ENCODE measurements around the gene ZNF710. TPM values are rescaled to one million over a fixed set of nuclear protein-coding genes. Genes with fewer than 3 reads are reported as not detected.

Gene ZNF710
- total and polyA plus RNA-seq, 2 experiments from 2014 or later, result 15.9 to 18.2 TPM

DNA sequence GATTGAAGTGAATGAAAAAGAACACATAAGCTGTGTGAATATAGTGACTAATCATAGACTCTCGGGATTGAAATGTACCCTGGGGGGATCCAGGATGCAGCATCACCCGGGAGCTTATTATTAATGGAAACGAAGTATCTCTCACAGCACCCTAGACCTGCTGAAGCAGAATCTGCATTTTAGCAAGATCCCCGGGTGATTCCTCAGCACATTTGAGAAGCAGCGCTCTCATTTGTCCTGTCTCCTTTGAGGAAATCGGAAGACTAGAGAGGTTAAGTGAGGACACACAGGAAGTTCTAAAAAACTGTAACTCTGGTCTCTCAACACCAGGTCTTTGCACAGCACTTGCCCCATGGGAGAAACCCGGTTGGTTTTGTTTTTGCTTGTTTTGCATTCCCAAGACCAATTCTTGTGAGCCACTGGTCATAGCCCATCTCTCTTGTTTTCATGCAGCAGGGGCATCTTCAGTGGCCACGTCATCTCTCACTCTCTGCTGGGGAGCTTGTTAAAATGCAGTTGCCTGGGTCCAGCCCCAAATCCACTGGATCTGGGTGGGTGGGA, 30.2 kb downstream of the ZNF710 start:
- peaks cover 23% of the 10 kb centered on the region for H3K79me2 ChIP-seq (replicated peaks; ENCODE audit: insufficient read depth)
- DNase-seq (ENCODE audit: low spot score) (no peak), ATAC-seq (peak; percentile 64)
- Mint-ChIP-seq H3K27me3 (ENCODE audit: insufficient read depth, low read depth, poor library complexity) (peaks cover 3% of the 10 kb centered on the region), H3K36me3 (ENCODE audit: low read depth) (no peaks in the 10 kb centered on the region), H3K9me3 (no peaks in the 10 kb centered on the region; the same call in 2 of the 3 replicates), H3K4me3 (no peak overlapping the region), H3K27ac (no peak overlapping the region), H3K4me1 (peaks cover 37% of the 10 kb centered on the region)
- peak overlapping the region; percentile 45; the same call in 1 of the 2 replicates for H3K4me2 ChIP-seq
- H2AFZ ChIP-seq, result no peak overlapping the region
- 0 out of 2 replicates have a peak overlapping the region, but pooled peaks have one; percentile 15 for H3K27ac ChIP-seq (ENCODE audit: low read depth)
- TF ChIP-seq CREB1 (CRISPR knock-in tag; IDR thresholded peaks at IDR 0.05; ENCODE audit: low read depth), result no peak
- no peak for TF ChIP-seq JUNB (IDR thresholded peaks at IDR 0.05; ENCODE audit: unreplicated experiment)
- TF ChIP-seq EZH2phosphoT487 (IDR thresholded peaks at IDR 0.05; ENCODE audit: unreplicated experiment), result no peak
- TF ChIP-seq ZNF114 (CRISPR knock-in tag; IDR thresholded peaks at IDR 0.05), result no peak
- TF ChIP-seq, protein P1, sequence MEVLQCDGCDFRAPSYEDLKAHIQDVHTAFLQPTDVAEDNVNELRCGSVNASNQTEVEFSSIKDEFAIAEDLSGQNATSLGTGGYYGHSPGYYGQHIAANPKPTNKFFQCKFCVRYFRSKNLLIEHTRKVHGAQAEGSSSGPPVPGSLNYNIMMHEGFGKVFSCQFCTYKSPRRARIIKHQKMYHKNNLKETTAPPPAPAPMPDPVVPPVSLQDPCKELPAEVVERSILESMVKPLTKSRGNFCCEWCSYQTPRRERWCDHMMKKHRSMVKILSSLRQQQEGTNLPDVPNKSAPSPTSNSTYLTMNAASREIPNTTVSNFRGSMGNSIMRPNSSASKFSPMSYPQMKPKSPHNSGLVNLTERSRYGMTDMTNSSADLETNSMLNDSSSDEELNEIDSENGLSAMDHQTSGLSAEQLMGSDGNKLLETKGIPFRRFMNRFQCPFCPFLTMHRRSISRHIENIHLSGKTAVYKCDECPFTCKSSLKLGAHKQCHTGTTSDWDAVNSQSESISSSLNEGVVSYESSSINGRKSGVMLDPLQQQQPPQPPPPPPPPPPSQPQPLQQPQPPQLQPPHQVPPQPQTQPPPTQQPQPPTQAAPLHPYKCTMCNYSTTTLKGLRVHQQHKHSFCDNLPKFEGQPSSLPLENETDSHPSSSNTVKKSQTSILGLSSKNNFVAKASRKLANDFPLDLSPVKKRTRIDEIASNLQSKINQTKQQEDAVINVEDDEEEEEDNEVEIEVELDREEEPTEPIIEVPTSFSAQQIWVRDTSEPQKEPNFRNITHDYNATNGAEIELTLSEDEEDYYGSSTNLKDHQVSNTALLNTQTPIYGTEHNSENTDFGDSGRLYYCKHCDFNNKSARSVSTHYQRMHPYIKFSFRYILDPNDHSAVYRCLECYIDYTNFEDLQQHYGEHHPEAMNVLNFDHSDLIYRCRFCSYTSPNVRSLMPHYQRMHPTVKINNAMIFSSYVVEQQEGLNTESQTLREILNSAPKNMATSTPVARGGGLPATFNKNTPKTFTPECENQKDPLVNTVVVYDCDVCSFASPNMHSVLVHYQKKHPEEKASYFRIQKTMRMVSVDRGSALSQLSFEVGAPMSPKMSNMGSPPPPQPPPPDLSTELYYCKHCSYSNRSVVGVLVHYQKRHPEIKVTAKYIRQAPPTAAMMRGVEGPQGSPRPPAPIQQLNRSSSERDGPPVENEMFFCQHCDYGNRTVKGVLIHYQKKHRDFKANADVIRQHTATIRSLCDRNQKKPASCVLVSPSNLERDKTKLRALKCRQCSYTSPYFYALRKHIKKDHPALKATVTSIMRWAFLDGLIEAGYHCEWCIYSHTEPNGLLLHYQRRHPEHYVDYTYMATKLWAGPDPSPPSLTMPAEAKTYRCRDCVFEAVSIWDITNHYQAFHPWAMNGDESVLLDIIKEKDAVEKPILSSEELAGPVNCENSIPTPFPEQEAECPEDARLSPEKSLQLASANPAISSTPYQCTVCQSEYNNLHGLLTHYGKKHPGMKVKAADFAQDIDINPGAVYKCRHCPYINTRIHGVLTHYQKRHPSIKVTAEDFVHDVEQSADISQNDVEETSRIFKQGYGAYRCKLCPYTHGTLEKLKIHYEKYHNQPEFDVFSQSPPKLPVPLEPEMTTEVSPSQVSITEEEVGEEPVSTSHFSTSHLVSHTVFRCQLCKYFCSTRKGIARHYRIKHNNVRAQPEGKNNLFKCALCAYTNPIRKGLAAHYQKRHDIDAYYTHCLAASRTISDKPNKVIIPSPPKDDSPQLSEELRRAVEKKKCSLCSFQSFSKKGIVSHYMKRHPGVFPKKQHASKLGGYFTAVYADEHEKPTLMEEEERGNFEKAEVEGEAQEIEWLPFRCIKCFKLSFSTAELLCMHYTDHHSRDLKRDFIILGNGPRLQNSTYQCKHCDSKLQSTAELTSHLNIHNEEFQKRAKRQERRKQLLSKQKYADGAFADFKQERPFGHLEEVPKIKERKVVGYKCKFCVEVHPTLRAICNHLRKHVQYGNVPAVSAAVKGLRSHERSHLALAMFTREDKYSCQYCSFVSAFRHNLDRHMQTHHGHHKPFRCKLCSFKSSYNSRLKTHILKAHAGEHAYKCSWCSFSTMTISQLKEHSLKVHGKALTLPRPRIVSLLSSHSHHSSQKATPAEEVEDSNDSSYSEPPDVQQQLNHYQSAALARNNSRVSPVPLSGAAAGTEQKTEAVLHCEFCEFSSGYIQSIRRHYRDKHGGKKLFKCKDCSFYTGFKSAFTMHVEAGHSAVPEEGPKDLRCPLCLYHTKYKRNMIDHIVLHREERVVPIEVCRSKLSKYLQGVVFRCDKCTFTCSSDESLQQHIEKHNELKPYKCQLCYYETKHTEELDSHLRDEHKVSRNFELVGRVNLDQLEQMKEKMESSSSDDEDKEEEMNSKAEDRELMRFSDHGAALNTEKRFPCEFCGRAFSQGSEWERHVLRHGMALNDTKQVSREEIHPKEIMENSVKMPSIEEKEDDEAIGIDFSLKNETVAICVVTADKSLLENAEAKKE (CRISPR knock-in tag; IDR thresholded peaks at IDR 0.05), result no peak
- no peak for TF ChIP-seq ZNF331 (CRISPR knock-in tag; IDR thresholded peaks at IDR 0.05; ENCODE audit: low read depth)
- TF ChIP-seq, protein P2, sequence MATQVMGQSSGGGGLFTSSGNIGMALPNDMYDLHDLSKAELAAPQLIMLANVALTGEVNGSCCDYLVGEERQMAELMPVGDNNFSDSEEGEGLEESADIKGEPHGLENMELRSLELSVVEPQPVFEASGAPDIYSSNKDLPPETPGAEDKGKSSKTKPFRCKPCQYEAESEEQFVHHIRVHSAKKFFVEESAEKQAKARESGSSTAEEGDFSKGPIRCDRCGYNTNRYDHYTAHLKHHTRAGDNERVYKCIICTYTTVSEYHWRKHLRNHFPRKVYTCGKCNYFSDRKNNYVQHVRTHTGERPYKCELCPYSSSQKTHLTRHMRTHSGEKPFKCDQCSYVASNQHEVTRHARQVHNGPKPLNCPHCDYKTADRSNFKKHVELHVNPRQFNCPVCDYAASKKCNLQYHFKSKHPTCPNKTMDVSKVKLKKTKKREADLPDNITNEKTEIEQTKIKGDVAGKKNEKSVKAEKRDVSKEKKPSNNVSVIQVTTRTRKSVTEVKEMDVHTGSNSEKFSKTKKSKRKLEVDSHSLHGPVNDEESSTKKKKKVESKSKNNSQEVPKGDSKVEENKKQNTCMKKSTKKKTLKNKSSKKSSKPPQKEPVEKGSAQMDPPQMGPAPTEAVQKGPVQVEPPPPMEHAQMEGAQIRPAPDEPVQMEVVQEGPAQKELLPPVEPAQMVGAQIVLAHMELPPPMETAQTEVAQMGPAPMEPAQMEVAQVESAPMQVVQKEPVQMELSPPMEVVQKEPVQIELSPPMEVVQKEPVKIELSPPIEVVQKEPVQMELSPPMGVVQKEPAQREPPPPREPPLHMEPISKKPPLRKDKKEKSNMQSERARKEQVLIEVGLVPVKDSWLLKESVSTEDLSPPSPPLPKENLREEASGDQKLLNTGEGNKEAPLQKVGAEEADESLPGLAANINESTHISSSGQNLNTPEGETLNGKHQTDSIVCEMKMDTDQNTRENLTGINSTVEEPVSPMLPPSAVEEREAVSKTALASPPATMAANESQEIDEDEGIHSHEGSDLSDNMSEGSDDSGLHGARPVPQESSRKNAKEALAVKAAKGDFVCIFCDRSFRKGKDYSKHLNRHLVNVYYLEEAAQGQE (IDR thresholded peaks at IDR 0.05; ENCODE audit: unreplicated experiment), result no peak
- TF ChIP-seq NANOG (IDR thresholded peaks at IDR 0.05; ENCODE audit: borderline replicate concordance), result no peak
- no peaks in the 10 kb centered on the region for H3K9me2 ChIP-seq (ENCODE audit: insufficient read depth)
- no peaks in the 10 kb centered on the region for H3K27me3 ChIP-seq (ENCODE audit: insufficient read depth)
- no peaks in the 10 kb centered on the region for H3K36me3 ChIP-seq (ENCODE audit: insufficient read depth)
- peaks cover 27% of the 10 kb centered on the region for H3K4me1 ChIP-seq (ENCODE audit: insufficient read depth)
- H4K20me1 ChIP-seq (replicated peaks; ENCODE audit: insufficient read depth), result no peaks in the 10 kb centered on the region
- H3K4me3 ChIP-seq, result no peak overlapping the region
- H3F3A ChIP-seq (replicated peaks; ENCODE audit: low read depth), result 0 out of 2 replicates have a peak, but pooled peaks cover 4% of the 10 kb centered on the region
